SU-DHL-6 (cell line): ENCODE data around the gene REXO5.

Experiments
- H2AFZ ChIP-seq: fragments of 200-600 bp; sonication (generic); 2 replicates; pipeline ENCODE4 v1.6.1; 2014; ENCODE audit warnings: low read depth, mild to moderate bottlenecking, moderate library complexity, mixed read lengths, antibody characterized with exemption, low read length; ENCODE audit not compliant: severe bottlenecking
- H3F3A ChIP-seq: fragments of 200-600 bp; shearing (Covaris generic); 2 replicates; pipeline ENCODE4 v1.6.0; 2016; ENCODE audit warnings: antibody characterized with exemption, mild to moderate bottlenecking; ENCODE audit not compliant: insufficient read depth
- H3K27ac ChIP-seq: fragments of 200-600 bp; sonication (generic); 2 replicates; pipeline ENCODE4 v1.5.1; 2016; ENCODE audit warnings: low read depth, mild to moderate bottlenecking, low read length, moderate library complexity, mixed read lengths
- H3K27me3 ChIP-seq: fragments of 200-600 bp; sonication (generic), shearing (Covaris generic); 2 replicates; pipeline ENCODE4 v1.6.0; 2014; ENCODE audit warnings: mild to moderate bottlenecking, low read length
- H3K36me3 ChIP-seq: fragments of 200-600 bp; sonication (generic); 2 replicates; pipeline ENCODE4 v1.6.1; 2014; ENCODE audit warnings: mild to moderate bottlenecking, low read length, mixed read lengths
- H3K4me2 ChIP-seq: fragments of 300-600, 200-600 bp; shearing (Covaris generic), sonication (generic); 2 replicates; pipeline ENCODE4 v1.6.0; 2014; ENCODE audit warnings: low read length, low read depth, mild to moderate bottlenecking; ENCODE audit not compliant: poor library complexity, severe bottlenecking
- H3K4me3 ChIP-seq: fragments of 200-600 bp; sonication (generic); 2 replicates; pipeline ENCODE4 v1.5.1; 2014; ENCODE audit warnings: antibody characterized with exemption, low read length, mild to moderate bottlenecking, mixed read lengths; ENCODE audit not compliant: insufficient read depth, poor library complexity, severe bottlenecking
- H3K79me2 ChIP-seq: fragments of 200-600 bp; sonication (generic); 2 replicates; pipeline ENCODE4 v1.6.1; 2014; ENCODE audit warnings: mild to moderate bottlenecking, low read length, moderate library complexity; ENCODE audit not compliant: insufficient read depth
- H3K9ac ChIP-seq: fragments of 200-600 bp; sonication (generic); 2 replicates; pipeline ENCODE4 v1.7.0; 2014; ENCODE audit warnings: mild to moderate bottlenecking, low read length
- H3K9me2 ChIP-seq: fragments of 200-600 bp; sonication (generic); replicated peaks from 2 replicates; pipeline ENCODE4 v1.6.1; 2014; ENCODE audit warnings: low read length; ENCODE audit not compliant: insufficient read depth
- H3K9me3 ChIP-seq: fragments of 200-600 bp; sonication (generic); 2 replicates; pipeline ENCODE4 v1.6.1; 2014; ENCODE audit warnings: low read length, mixed read lengths; ENCODE audit not compliant: insufficient read depth
- H4K20me1 ChIP-seq: fragments of 200-600 bp; sonication (generic); 2 replicates; pipeline ENCODE4 v1.6.1; 2014; ENCODE audit warnings: low read depth, mild to moderate bottlenecking, antibody characterized with exemption, low read length, moderate library complexity, mixed read lengths
- CTCF ChIP-seq: fragments of 200-600 bp; sonication (generic); IDR thresholded peaks from one replicate; pipeline ENCODE4 v1.5.1; 2017; ENCODE audit warnings: antibody characterized with exemption, mild to moderate bottlenecking, low read length, moderate library complexity; ENCODE audit not compliant: insufficient read depth, poor library complexity, severe bottlenecking
- EZH2phosphoT487 ChIP-seq: fragments of 200-600 bp; sonication (generic), shearing (Covaris generic); conservative IDR thresholded peaks from 2 replicates; pipeline ENCODE4 v1.6.1; 2018; ENCODE audit warnings: mild to moderate bottlenecking, antibody characterized with exemption, low read length, moderate library complexity, mixed read lengths

REXO5 gene

GRCh38 chr16:20883554-20884239 is 77.4 kb downstream of the REXO5 start:
- Histone ChIP-seq H2AFZ (no peak overlapping the region), H3K79me2 (peaks cover 8% of the 10 kb centered on the region; the same call in 1 of the 2 replicates), H4K20me1 (no peaks in the 10 kb centered on the region), H3K36me3 (no peaks in the 10 kb centered on the region), H3F3A (no peaks in the 10 kb centered on the region), H3K27me3 (no peaks in the 10 kb centered on the region), H3K9me2 (no peaks in the 10 kb centered on the region), H3K9me3 (no peaks in the 10 kb centered on the region), H3K4me3 (no peak overlapping the region), H3K4me2 (no peak overlapping the region), H3K9ac (no peak overlapping the region), H3K27ac (no peak overlapping the region)
- no peak for TF ChIP-seq EZH2phosphoT487
- TF ChIP-seq CTCF = no peak

- Histone ChIP-seq H3K9ac (no peak overlapping the region), H3K36me3 (no peaks in the 10 kb centered on the region)
- TF ChIP-seq CTCF (no peak), EZH2phosphoT487 (no peak)
Observed at GRCh38 chr16:20884240-20884556, 77.9 kb downstream of the REXO5 start.

GRCh38 chr16:20886320-20886719 is 80.0 kb downstream of the REXO5 start:
- Histone ChIP-seq H3K4me3 (no peak overlapping the region), H3K79me2 (0 out of 2 replicates have a peak, but pooled peaks cover 11% of the 10 kb centered on the region), H3K9me3 (no peaks in the 10 kb centered on the region), H3K27ac (no peak overlapping the region), H3K9ac (no peak overlapping the region), H3K27me3 (no peaks in the 10 kb centered on the region), H3F3A (no peaks in the 10 kb centered on the region), H2AFZ (no peak overlapping the region), H3K36me3 (no peaks in the 10 kb centered on the region), H3K9me2 (no peaks in the 10 kb centered on the region), H4K20me1 (no peaks in the 10 kb centered on the region), H3K4me2 (no peak overlapping the region)
- TF ChIP-seq CTCF = no peak
- TF ChIP-seq EZH2phosphoT487 = no peak

More at GRCh38 chr16:20884240-20884556, 77.9 kb downstream of the REXO5 start:
- Histone ChIP-seq H4K20me1 (no peaks in the 10 kb centered on the region), H3K9me2 (no peaks in the 10 kb centered on the region), H3K9me3 (no peaks in the 10 kb centered on the region), H3K4me3 (no peak overlapping the region), H3K4me2 (no peak overlapping the region), H3K27ac (no peak overlapping the region), H2AFZ (no peak overlapping the region), H3K27me3 (no peaks in the 10 kb centered on the region), H3F3A (no peaks in the 10 kb centered on the region), H3K79me2 (peaks cover 8% of the 10 kb centered on the region; the same call in 1 of the 2 replicates)
